HG03280 (cell line): ENCODE data around the gene LAS1L.
"Not testable (repeated sequence)": the region's sequence is repeated elsewhere in the genome, so short reads cannot be mapped to it uniquely, and the experiment has no call there.

ENCODE experiments used
- ATAC-seq: cut with Tn5 transposase; IDR thresholded peaks from one replicate; pipeline ENCODE4 v1.9.1; 2021; ENCODE audit warnings: mild to moderate bottlenecking, moderate library complexity; ENCODE audit not compliant: unreplicated experiment

LAS1L gene

GRCh38 chrX:65518980-65519379 is 15.6 kb downstream of the LAS1L start:
- not testable (repeated sequence) for ATAC-seq

DNA sequence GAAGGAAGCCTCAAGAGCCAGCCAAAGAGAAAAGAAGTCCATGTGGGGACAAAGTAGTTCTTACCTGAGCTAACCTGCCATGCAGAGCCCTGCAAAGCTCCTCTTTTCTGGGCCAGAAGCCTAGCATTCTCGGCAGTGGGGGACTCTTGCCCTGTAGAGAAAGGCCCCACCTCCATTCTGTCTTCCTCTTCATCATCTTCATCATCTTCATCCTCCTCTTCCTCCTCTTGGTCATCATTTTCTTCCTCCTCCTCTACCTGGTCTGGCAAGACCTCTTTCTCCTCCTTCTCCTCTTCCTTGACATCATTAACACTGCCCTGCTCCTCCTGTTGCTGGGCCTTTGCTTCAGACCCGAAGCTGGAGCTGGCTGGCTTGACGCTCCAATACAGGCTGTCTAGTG is 16.7 kb downstream of the LAS1L start:
- no peak for ATAC-seq

DNA sequence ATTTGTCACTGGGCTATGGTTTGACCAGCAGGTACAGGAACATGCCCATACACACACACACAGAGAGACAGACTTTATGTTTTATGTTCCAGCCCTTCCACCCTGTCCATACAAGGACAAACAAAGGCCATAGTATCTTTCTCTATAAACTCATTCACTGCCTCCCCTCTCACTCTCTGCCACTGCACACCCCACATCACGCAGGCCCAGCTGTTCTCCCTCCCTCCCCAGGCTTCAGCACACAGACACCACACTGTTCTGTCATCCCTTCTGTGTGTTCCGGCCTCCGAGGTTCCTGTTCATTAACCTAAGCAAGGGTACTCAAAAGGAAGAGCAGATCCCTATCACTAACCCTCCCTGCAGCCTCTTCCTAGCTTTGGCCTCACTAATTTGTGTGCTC is 17.8 kb downstream of the LAS1L start:
- no peak for ATAC-seq

DNA sequence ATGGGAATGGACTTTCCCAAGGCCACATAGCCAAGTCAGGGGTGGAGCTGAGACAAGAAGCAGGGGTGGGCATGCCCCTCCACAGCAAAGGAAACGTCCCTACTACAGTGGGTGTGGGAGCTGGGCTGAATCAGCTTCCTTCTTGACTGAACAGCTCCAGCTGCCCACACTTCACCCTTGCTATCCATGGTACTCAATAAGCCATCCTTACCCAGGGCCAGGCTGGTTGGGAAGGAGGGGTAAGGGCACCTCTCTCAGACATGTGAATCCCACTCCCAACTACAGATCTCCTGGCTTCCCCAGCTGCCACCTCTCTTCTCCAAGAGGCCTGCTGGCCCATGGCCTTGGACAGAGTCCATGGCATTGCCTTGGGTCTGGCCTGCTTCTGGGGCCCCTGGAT is 21.0 kb downstream of the LAS1L start:
- no peak for ATAC-seq

- ATAC-seq, result no peak
Measured at GRCh38 chrX:65509400-65509799, 25.2 kb downstream of the LAS1L start.

DNA sequence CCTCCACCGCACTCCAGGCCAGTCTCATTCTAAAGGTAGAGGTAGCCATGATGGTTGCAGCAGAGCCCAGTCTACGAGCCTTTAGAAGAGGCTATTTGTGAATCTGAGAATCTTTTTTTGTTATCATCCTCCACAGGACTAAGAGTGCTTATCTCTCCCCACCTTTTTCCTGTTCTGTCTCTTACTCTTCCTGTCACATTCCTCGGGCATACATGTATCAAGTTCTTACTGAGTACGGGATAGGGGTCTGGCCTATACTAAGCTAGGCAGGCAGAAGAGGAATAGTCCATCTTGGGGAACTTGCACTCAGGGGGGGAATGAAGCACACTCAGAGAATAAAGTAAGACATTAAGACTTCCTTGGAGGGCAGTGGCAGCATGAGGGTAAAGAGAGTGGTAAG is 25.7 kb downstream of the LAS1L start:
- no peak for ATAC-seq

DNA sequence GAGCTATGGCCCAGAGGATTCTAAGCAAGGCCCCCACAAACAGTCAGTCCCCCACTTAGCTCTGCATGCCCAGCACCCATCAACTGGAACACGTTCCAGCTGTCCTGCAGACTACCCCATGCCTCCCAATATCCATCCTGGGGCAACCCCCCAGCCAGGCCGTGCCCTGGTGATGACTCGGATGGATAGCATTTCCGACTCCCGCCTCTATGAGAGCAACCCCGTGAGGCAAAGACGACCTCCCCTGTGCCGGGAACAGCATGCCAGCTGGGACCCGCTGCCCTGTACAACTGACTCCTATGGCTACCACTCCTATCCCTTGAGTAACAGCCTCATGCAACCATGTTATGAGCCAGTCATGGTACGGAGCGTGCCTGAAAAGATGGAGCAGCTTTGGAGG is 32.0 kb downstream of the LAS1L start:
- ATAC-seq, result no peak

DNA sequence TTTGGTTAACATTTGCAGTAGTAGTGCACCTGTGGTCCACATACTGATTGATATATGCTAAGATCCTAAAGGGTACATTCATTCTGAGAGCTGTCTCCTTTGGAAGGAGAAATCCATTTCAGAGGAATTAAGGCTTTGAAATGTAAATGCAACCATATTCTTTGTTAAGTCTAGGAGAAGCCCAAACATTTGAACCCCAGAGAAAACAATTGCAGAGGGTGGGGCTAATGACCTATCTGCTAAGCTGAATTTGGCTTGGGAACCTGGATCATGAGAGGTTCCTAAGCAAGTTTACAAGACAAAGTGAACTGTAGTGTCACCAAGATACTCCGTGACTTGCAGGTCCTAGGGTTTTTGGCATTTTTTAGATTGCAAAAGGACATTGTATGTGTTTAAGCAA is 41.2 kb downstream of the LAS1L start:
- ATAC-seq, result no peak

DNA sequence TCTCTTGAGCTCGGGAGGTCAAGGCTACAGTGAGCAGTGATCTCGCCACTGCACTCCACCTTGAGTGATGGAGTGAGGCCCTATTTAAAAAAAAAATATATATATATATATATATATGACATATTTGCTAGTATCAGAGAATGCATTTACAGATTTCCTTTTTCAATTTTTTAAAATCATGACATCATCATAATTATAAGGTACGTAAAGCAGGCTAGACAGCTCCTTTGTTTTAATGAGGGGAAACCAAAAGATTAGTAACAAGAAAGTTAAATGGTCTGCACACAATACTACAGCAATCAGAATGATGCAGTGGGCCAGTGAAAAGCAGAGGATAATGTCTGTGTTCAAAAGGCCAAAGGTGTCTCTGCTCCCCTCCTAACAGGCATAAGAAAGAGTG is 43.0 kb downstream of the LAS1L start:
- no peak for ATAC-seq

GRCh38 chrX:65488495-65488894 is 46.1 kb downstream of the LAS1L start:
- ATAC-seq, result no peak

DNA sequence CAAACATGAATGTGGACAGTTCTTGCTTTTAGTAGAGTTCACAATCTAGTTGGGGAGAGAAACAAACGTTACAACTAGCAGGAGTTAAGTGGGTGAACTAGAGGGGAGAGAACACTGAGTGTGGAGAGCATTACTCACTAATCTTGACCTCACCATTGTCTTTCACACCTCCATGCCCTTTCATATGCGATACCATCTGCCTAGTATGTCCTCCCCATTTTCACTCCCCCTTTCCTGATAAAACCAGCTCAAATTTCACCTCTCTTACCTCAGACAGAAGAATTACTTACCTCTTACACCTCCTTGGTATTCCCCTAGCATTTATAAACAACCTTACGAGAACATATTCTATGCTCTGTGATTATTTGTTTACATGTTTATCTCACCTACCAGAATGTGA is 53.6 kb downstream of the LAS1L start:
- no peak for ATAC-seq

GRCh38 chrX:65479102-65479501 is 55.5 kb downstream of the LAS1L start:
- ATAC-seq, result not testable (repeated sequence)

GRCh38 chrX:65476564-65476963 is 58.0 kb downstream of the LAS1L start:
- no peak for ATAC-seq

DNA sequence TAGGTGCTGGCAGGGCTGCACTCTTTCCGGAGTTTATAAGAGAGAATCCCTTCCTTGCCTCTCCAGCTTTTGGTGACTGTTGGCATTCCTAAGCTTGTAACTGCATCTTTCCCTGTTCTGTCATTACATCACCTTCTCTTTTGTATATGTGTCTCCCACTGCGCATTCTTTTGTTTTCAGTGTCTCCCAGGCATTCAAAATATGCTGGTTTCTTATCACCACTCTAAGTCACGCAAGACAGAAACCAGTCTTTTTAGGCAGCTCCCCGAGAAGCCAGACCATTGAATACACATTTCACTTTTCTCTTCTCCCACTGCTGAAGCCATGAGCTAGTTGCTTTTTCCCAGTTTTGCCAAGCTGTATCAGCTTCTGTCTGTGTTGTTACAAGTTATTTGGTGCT is 71.0 kb downstream of the LAS1L start:
- no peak for ATAC-seq
